Tibial nerve (tissue), 4 donors: Measurements from ENCODE around the gene YTHDF1.

ENCODE experiments used
- EP300 ChIP-seq, 2 donors: sonication (generic); formaldehyde crosslinking; IDR thresholded peaks; one replicate each; pipeline ENCODE4 v1.6.1; 2017; ENCODE audit warnings: antibody characterized with exemption in 2 of 2, mild to moderate bottlenecking in 1 of 2
- POLR2A ChIP-seq, 2 donors: fragments of 450-650 bp; IDR thresholded peaks; one replicate each; pipeline ENCODE4 v1.6.1; 2017; ENCODE audit warnings: antibody characterized with exemption in 2 of 2, mild to moderate bottlenecking in 2 of 2, moderate library complexity in 2 of 2
- TF ChIP-seq, protein P1 (sequence below), 5 experiments: fragments of 200-600 bp in 3 of 5; fragments of 450-650 bp in 2 of 5; sonication (generic) in 3 of 5; IDR thresholded peaks; one replicate each; pipeline ENCODE4 v1.5.1; 2016 to 2019; ENCODE audit warnings: antibody characterized with exemption in 5 of 5, mild to moderate bottlenecking in 3 of 5, moderate library complexity in 2 of 5

DNA sequence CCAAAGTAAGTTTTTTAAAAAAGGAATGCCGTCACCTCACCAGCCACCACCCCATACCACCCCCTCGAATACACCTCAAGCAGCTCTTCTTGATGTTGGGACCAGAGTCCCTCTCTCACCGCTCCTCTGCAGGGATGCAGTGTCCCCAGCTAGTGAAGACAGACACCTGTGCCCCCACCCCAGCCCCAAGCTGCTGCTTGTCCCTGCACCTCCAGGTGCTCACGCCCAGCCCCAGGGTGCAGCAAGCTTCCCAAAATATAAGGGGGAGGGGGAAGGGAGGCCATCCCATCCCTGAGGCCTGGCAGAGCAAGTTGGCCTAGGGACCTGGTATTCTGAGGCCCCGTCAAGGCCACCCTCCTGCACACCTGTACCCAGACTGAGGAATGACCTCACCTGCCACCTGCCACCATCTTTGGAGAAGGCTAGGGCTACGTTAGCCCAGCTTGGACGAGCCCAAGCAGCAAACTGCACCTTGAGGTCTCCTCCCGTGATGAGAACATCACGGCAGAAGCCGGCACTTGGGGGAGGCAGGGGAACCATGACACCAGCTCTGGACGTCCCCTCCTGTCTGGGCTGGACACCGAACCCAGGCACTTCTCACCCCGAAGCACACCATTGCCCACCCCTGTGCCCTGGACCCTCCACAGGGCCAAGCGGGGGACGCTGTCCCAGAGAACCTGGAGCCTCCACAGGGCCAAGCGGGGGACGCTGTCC lies 25.9 kb downstream of the YTHDF1 start:
- TF ChIP-seq, protein P1, sequence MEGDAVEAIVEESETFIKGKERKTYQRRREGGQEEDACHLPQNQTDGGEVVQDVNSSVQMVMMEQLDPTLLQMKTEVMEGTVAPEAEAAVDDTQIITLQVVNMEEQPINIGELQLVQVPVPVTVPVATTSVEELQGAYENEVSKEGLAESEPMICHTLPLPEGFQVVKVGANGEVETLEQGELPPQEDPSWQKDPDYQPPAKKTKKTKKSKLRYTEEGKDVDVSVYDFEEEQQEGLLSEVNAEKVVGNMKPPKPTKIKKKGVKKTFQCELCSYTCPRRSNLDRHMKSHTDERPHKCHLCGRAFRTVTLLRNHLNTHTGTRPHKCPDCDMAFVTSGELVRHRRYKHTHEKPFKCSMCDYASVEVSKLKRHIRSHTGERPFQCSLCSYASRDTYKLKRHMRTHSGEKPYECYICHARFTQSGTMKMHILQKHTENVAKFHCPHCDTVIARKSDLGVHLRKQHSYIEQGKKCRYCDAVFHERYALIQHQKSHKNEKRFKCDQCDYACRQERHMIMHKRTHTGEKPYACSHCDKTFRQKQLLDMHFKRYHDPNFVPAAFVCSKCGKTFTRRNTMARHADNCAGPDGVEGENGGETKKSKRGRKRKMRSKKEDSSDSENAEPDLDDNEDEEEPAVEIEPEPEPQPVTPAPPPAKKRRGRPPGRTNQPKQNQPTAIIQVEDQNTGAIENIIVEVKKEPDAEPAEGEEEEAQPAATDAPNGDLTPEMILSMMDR (IDR thresholded peaks at IDR 0.05): no peak
- no peak for TF ChIP-seq POLR2A (IDR thresholded peaks at IDR 0.05)
- TF ChIP-seq EP300 (IDR thresholded peaks at IDR 0.05): no peak
